Prostate gland (tissue), 2 donors: ENCODE measurements around the gene UPK3B. TPM values are rescaled to one million over a fixed set of nuclear protein-coding genes. Genes with fewer than 3 reads are reported as not detected.
"Not testable (repeated sequence)": the region's sequence is repeated elsewhere in the genome, so short reads cannot be mapped to it uniquely, and the experiment has no call there.

Experiments used
- DNase-seq: peaks from one replicate; pipeline ENCODE4 v3.0.0-alpha.2; 2019; ENCODE audit warnings: low spot score
- H3K27ac ChIP-seq, 2 donors: fragments of 200-600 bp; sonication (generic); 2 replicates each; pipeline ENCODE4 v1.5.1; 2017 to 2019
- H3K27me3 ChIP-seq: fragments of 200-600 bp; sonication (generic); replicated peaks from 2 replicates; pipeline ENCODE4 v1.5.1; 2019; ENCODE audit not compliant: insufficient read depth
- H3K36me3 ChIP-seq, 2 donors: fragments of 200-600 bp; sonication (generic); 1 replicate in 1 of 2; 2 replicates in 1 of 2; pipeline versions ENCODE4 v1.5.1 to v1.8.1; 2017 to 2019
- H3K4me1 ChIP-seq: fragments of 200-600 bp; sonication (generic); replicated peaks from 2 replicates; pipeline ENCODE4 v1.5.1; 2019
- H3K4me3 ChIP-seq, 2 donors: fragments of 200-600 bp; sonication (generic); 2 replicates each; pipeline ENCODE4 v1.5.1; 2017 to 2019
- H3K9me3 ChIP-seq: fragments of 200-600 bp; sonication (generic); 2 replicates; pipeline ENCODE4 v1.5.1; 2017
- POLR2A ChIP-seq: fragments of 450-650 bp; IDR thresholded peaks from one replicate; pipeline ENCODE4 v1.6.1; 2016; ENCODE audit warnings: antibody characterized with exemption, mild to moderate bottlenecking
- POLR2AphosphoS5 ChIP-seq: sonication (generic); formaldehyde crosslinking; IDR thresholded peaks from one replicate; pipeline ENCODE4 v1.6.1; 2017; ENCODE audit warnings: antibody characterized with exemption
- WGBS: methylation state at CpG from one replicate; pipeline ENCODE4 v1.1.5; 2018; 5-methylcytosine and 5-hydroxymethylcytosine counted together
- intact Hi-C: fragments of 100-400 bp; cut with DNase I; formaldehyde crosslinking; loops from one replicate; pipeline ENCODE4 v1.14.2; 2022
- small RNA-seq, 2 donors: library from RNA; depleted of rRNA; stranded (forward); fragments of <200 nt; gene quantifications; one replicate each; pipeline ENCODE3, GENCODE V24; 2016
- total RNA-seq, 2 donors: library from RNA; depleted of rRNA; stranded (reverse); fragments of >200 nt; gene quantifications; one replicate each; pipeline ENCODE4 v1.1.0, GENCODE V29; 2016
- TF ChIP-seq, protein P1 (sequence below), 4 experiments: fragments of 200-600 bp in 2 of 4; fragments of 450-650 bp in 2 of 4; sonication (generic) in 2 of 4; IDR thresholded peaks; 1 replicate in 3 of 4; 2 replicates in 1 of 4; pipeline ENCODE4 v1.5.1; 2016 to 2019; ENCODE audit warnings: antibody characterized with exemption in 4 of 4, mild to moderate bottlenecking in 2 of 4, moderate library complexity in 2 of 4

Gene UPK3B
- total RNA-seq, 2 donors from 2014 or later = 6.6 to 13.5 TPM

DNA sequence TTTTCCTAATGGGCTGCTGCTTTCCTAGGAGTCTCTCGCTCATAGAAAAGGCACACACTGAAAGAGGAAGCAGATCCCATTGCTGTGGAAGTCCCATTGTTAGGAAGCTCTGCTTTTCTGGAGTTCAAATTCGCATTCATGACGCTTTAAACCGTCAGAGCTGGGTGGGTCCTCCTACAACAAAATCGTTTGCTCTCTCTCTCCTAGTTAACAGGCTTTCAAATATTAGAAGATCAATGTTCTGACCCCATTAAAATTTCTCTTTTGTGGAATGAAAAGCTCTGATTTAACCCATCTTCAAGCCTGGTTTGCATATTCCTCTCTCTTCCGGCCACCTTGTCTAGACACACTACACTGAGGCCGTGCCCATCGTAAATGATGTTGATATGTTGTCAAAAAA is 32.8 kb downstream of the UPK3B start, which contains the start of gene SPDYE16:
SPDYE16 (minus strand) TSS at position 101 of the 400 bp plus-strand sequence. CDS start 1,838 bp downstream, outside the sequence.
- WGBS = no CpG with 5 or more reads among the region's 8 CpGs
- intact Hi-C loops, H3K27ac ChIP-seq, H3K4me3 ChIP-seq, DNase-seq, H3K9me3 ChIP-seq, H3K27me3 ChIP-seq, H3K4me1 ChIP-seq, H3K36me3 ChIP-seq: not testable (repeated sequence)

DNA sequence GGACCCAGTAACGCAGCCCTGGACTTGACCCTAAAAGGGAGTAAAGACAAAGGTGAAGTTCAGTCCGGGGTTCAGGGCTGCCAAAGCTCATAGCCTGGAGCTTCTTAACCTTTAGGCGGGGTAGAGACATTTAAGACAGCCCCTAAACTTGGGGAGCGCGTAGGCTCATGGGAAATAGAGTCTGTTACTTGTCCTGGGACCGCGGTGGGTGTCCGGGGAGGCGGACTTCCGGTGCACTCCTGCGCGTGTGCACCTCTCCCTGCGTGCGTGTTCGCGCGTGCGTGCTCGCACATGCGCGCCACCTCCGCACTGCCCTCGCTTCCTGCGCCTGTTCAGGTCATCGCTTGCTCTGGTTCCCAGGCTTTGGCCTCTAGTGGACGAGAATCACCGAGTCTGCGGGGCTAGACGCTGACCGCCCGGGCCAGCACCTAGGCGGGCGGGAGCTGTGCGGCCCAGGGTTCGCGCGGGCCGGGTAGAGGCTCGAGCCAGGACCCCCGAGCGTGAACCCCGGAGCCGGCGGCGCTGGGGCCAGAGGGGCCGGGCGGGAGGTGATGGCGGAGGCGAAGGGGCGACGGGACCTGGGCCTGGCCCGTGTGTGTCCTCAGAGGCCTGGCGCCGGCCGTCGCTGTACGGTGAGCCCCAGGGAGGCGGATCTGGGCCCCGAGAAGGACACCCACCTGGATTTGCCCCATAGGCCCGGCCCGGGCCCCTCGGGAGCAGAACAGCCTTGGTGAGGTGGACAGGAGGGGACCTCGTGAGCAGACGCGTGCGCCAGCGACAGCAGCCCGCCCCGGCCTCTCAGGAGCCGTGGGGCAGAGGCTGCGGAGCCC is 38.9 kb downstream of the UPK3B start:
- TF ChIP-seq, protein P1, sequence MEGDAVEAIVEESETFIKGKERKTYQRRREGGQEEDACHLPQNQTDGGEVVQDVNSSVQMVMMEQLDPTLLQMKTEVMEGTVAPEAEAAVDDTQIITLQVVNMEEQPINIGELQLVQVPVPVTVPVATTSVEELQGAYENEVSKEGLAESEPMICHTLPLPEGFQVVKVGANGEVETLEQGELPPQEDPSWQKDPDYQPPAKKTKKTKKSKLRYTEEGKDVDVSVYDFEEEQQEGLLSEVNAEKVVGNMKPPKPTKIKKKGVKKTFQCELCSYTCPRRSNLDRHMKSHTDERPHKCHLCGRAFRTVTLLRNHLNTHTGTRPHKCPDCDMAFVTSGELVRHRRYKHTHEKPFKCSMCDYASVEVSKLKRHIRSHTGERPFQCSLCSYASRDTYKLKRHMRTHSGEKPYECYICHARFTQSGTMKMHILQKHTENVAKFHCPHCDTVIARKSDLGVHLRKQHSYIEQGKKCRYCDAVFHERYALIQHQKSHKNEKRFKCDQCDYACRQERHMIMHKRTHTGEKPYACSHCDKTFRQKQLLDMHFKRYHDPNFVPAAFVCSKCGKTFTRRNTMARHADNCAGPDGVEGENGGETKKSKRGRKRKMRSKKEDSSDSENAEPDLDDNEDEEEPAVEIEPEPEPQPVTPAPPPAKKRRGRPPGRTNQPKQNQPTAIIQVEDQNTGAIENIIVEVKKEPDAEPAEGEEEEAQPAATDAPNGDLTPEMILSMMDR (IDR thresholded peaks at IDR 0.05) = peak in 1 of 4 experiments; percentile 19
- TF ChIP-seq POLR2A = peak; percentile 77
- TF ChIP-seq POLR2AphosphoS5 = peak; percentile 87
- Histone ChIP-seq H3K27ac (peak overlapping the region; percentile 84 to 87), H3K4me3 (peak overlapping the region; percentile 91 to 97)
- WGBS = under 1% methylated on average over 38 of the region's 71 CpGs
- DNase-seq = peak; percentile 79
- H3K27me3 ChIP-seq, H3K36me3 ChIP-seq, H3K9me3 ChIP-seq, H3K4me1 ChIP-seq, intact Hi-C loops: not testable (repeated sequence)

DNA sequence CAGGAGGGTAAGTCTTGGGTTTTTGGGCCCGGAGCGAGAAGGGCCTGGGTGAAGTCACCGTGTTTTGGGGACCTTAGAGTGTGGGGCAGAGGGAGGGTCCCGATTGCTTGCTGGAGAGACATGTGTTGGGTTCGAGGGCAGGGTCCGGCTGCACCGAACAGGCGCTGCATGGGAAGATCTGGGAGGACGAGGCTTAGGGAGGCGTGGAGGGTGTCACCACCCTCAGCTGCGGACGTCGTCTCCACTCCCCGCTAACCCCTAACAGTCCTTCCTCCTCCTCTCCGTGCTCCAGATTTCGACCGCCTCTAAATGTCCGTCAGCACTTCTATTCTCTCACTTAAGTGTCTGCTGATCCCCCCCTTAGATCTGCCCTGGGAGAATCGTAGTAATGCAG is 39.5 kb downstream of the UPK3B start:
- H3K9me3 ChIP-seq, DNase-seq, intact Hi-C loops, H3K27me3 ChIP-seq, H3K36me3 ChIP-seq, H3K4me1 ChIP-seq: not testable (repeated sequence)
- H3K27ac ChIP-seq = peak overlapping the region; percentile 84 to 87
- peak overlapping the region; percentile 91 to 97 for H3K4me3 ChIP-seq
- WGBS = 0% methylated on average over 16 of the region's 19 CpGs

DNA sequence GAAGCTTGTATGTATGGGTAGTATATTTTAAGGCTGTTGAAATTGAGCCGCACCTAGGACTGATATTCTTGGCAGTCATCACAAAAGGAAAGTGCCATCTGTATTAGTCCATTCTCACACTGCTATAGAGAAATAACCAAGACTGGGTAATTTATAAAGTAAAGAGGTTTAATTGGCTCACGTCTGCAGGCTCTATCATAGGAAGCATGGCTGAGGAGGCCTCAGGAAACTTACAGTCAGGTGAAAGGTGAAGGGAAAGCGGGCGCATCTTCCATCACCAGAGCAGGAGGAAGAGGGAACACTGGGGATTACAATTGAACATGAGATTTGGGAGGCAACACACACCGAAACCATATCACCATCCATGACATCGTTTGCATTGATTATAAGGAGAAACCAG is 41.6 kb downstream of the UPK3B start:
- H3K4me3 ChIP-seq, H3K9me3 ChIP-seq, intact Hi-C loops, H3K4me1 ChIP-seq, H3K36me3 ChIP-seq, H3K27me3 ChIP-seq, H3K27ac ChIP-seq, DNase-seq: not testable (repeated sequence)
- WGBS = 89% methylated on average over 6 of the region's 6 CpGs

DNA sequence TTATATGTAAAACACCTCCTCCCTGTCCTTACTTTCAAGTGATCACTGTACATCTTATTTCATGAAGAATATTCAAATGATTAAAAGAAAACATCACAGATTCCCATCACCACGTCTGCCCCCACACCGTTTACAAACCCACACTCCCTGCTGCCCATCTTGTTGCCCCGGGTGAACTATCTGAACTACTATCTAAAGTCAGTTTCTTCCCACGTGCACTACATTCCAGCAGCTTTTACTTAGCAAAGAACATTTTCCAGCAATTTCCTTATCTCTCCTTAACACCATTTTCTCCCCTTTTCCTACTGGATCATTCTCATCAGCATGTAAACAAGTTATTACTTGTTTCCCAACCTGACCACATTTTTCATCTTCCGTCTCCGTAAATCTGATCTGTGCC is 49.3 kb downstream of the UPK3B start:
- H3K36me3 ChIP-seq, DNase-seq, H3K4me1 ChIP-seq, intact Hi-C loops, H3K4me3 ChIP-seq, H3K27ac ChIP-seq, H3K27me3 ChIP-seq, H3K9me3 ChIP-seq: not testable (repeated sequence)
- WGBS = 38% methylated on average over 6 of the region's 6 CpGs

DNA sequence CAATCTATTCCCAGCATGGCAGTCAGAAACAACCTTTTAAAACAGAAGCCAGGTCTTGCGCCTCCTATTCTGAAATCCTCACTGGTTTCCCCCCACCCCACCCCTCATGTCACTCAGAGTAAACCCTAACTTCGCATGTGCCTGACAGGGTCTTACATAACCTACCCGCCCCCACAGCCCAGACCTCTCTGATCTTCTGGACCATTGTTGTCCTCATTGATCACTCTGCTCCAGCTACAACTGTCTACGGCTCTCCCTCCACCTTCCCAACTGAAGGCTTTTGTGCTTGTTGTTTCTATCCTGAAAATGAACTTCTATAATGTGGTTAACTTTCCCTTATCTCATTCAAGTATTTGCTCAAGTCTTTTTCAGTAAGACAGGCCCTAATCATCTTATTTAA is 49.8 kb downstream of the UPK3B start:
- H3K9me3 ChIP-seq = not testable (repeated sequence)

DNA sequence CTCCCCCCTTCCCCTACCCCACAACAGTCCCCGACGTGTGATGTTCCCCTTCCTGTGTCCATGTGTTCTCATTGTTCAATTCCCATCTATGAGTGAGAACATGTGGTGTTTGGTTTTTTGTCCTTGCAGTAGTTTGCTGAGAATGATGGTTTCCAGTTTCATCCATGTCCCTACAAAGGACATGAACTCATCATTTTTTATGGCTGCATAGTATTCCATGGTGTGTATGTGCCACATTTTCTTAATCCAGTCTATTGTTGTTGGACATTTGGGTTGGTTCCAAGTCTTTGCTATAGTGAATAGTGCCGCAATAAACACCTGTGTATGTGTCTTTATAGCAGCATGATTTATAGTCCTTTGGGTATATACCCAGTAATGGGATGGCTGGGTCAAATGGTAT is 51.0 kb downstream of the UPK3B start:
- H3K9me3 ChIP-seq, H3K4me1 ChIP-seq, H3K27ac ChIP-seq, intact Hi-C loops, H3K27me3 ChIP-seq, DNase-seq, H3K36me3 ChIP-seq, H3K4me3 ChIP-seq: not testable (repeated sequence)
- 93% methylated on average over 3 of the region's 3 CpGs for WGBS

More for the DNA sequence above, 49.8 kb downstream of the UPK3B start:
- H3K36me3 ChIP-seq, intact Hi-C loops, H3K27me3 ChIP-seq, DNase-seq, H3K4me3 ChIP-seq, H3K4me1 ChIP-seq, H3K27ac ChIP-seq: not testable (repeated sequence)
- 73% methylated on average over 4 of the region's 4 CpGs for WGBS

DNA sequence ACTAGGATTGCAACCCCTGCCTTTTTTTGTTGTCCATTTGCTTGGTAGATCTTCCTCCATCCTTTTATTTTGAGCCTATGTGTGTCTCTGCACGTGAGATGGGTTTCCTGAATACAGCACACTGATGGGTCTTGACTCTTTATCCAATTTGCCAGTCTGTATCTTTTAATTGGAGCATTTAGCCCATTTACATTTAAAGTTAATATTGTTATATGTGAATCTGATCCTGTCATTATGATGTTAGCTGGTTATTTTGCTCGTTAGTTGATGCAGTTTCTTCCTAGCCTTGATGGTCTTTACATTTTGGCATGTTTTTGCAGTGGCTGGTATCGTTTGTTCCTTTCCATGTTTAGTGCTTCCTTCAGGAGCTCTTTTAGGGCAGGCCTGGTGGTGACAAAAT is 54.6 kb downstream of the UPK3B start:
- intact Hi-C loops, H3K27ac ChIP-seq, H3K36me3 ChIP-seq, DNase-seq, H3K4me1 ChIP-seq, H3K27me3 ChIP-seq, H3K9me3 ChIP-seq, H3K4me3 ChIP-seq: not testable (repeated sequence)
- WGBS = 98% methylated on average over 3 of the region's 3 CpGs

Small RNAs within 50 kb of the gene (small RNA-seq; reads per million reads assigned to genes)
- gene RF00019 = 0 reads per million in 2 donors

Other genes starting within 250 kb of the UPK3B start
- 100 to 1,000 TPM; 781 to 833 TPM for gene HSPB1, start 207.9 kb upstream of the UPK3B start, total RNA-seq
- gene YWHAG, start 151.6 kb upstream of the UPK3B start, total RNA-seq = 10 to 100 TPM; 49.1 to 80.2 TPM
- gene SSC4D, start 100.9 kb upstream of the UPK3B start, total RNA-seq = 1 to 10 TPM in 1 of 2 donors, not detected in 1; 1.0 TPM
- 1 to 10 TPM in 1 of 2 donors, under 1 TPM in 1; 0.80 to 4.5 TPM for gene ZP3, start 85.6 kb upstream of the UPK3B start, total RNA-seq
- 100 to 1,000 TPM in 1 of 2 donors, 10 to 100 TPM in 1; 67.8 to 142 TPM for gene DTX2, start 48.8 kb upstream of the UPK3B start, total RNA-seq
- gene SPDYE16, start 32.7 kb downstream of the UPK3B start, total RNA-seq = under 1 TPM; 0.41 to 0.51 TPM
- gene POMZP3, start 116.7 kb downstream of the UPK3B start, total RNA-seq = 10 to 100 TPM in 1 of 2 donors, 1 to 10 TPM in 1; 8.2 to 11.2 TPM